HCT116 (cell line): ENCODE results near the gene PLA2G2C.

ENCODE experiments used
- CTCF ChIP-seq, 3 experiments: fragments of 200-600 bp in 1 of 3; sonication (generic) in 1 of 3; IDR thresholded peaks in 2 of 3; conservative IDR thresholded peaks in 1 of 3; 2 replicates each; pipeline ENCODE4 v1.5.1; 2012 to 2017; ENCODE audit warnings: low read depth in 2 of 3, low read length in 2 of 3, antibody characterized with exemption in 1 of 3, borderline replicate concordance in 1 of 3, control low read depth in 1 of 3, mild to moderate bottlenecking in 1 of 3, mixed read lengths in 1 of 3, mixed run types in 1 of 3, moderate library complexity in 1 of 3; ENCODE audit not compliant: insufficient read depth in 1 of 3
- EGR1 ChIP-seq: IDR thresholded peaks from 2 replicates; pipeline ENCODE4 v1.6.1; 2012; ENCODE audit warnings: low read depth
- ELF1 ChIP-seq: IDR thresholded peaks from 2 replicates; pipeline ENCODE4 v1.6.1; 2012; ENCODE audit warnings: low read depth, borderline replicate concordance
- EZH2 ChIP-seq: fragments of 200-600 bp; sonication (generic); IDR thresholded peaks from 2 replicates; pipeline ENCODE4 v1.6.1; 2017; ENCODE audit warnings: antibody characterized with exemption, mixed run types
- EZH2phosphoT487 ChIP-seq: fragments of 200-600 bp; IDR thresholded peaks from 2 replicates; pipeline ENCODE4 v1.6.1; 2018; ENCODE audit warnings: antibody characterized with exemption, borderline replicate concordance
- FOSL1 ChIP-seq: IDR thresholded peaks from 2 replicates; pipeline ENCODE4 v1.6.1; 2012; ENCODE audit warnings: low read depth
- MAX ChIP-seq: IDR thresholded peaks from 2 replicates; pipeline ENCODE4 v1.6.1; 2012
- POLR2A ChIP-seq: IDR thresholded peaks from 2 replicates; pipeline ENCODE4 v1.7.0; 2011; ENCODE audit warnings: borderline replicate concordance; ENCODE audit not compliant: insufficient read depth, insufficient read length; ENCODE audit errors: extremely low read depth
- POLR2AphosphoS5 ChIP-seq: IDR thresholded peaks from 2 replicates; pipeline ENCODE4 v1.6.1; 2011; ENCODE audit warnings: mild to moderate bottlenecking, low read depth, low read length, moderate library complexity
- REST ChIP-seq: IDR thresholded peaks from 2 replicates; pipeline ENCODE4 v1.6.1; 2012; ENCODE audit warnings: low read depth
- SIN3A ChIP-seq: IDR thresholded peaks from 2 replicates; pipeline ENCODE4 v1.6.1; 2012; ENCODE audit warnings: low read depth
- SP1 ChIP-seq: IDR thresholded peaks from 2 replicates; pipeline ENCODE4 v1.6.1; 2012; ENCODE audit warnings: low read depth
- YY1 ChIP-seq: IDR thresholded peaks from 2 replicates; pipeline ENCODE4 v1.6.1; 2011; ENCODE audit warnings: low read length, low read depth, moderate library complexity, mild to moderate bottlenecking; ENCODE audit not compliant: insufficient replicate concordance; ENCODE audit errors: extremely low read depth
- ZNF274 ChIP-seq: fragments of 200-500 bp; sonication (Bioruptor generic); IDR thresholded peaks from 2 replicates; pipeline ENCODE4 v1.6.1; 2014; ENCODE audit warnings: mild to moderate bottlenecking, low read depth, low read length, inconsistent platforms

GRCh38 chr1:20194224-20194623 lies 7.9 kb upstream of the PLA2G2C start:
- TF ChIP-seq CTCF (IDR thresholded peaks at IDR 0.05 in 2 of 3, conservative IDR thresholded peaks at IDR 0.05 in 1 of 3; ENCODE audit: borderline replicate concordance in 1 of 3, insufficient read depth in 1 of 3, low read depth in 2 of 3, low read length in 2 of 3) (no peak), POLR2A (no peak), FOSL1 (no peak), SP1 (no peak), EGR1 (no peak), ELF1 (no peak), SIN3A (no peak), EZH2phosphoT487 (no peak), EZH2 (no peak), ZNF274 (no peak), MAX (no peak), REST (no peak), YY1 (no peak), POLR2AphosphoS5 (no peak)
